ENCODE results near the gene EFTUD2. TPM values are rescaled to one million over a fixed set of nuclear protein-coding genes. Genes with fewer than 3 reads are reported as not detected.
A peak's percentile ranks its signal among the peaks of the same experiment; 100 is the strongest.

Gene EFTUD2
- total and polyA plus RNA-seq, 9 of the 15 experiments (the other 6 are each of a cell fraction or from before 2014, with no cell fraction given): 65.8 to 362 (median 218) TPM

DNA sequence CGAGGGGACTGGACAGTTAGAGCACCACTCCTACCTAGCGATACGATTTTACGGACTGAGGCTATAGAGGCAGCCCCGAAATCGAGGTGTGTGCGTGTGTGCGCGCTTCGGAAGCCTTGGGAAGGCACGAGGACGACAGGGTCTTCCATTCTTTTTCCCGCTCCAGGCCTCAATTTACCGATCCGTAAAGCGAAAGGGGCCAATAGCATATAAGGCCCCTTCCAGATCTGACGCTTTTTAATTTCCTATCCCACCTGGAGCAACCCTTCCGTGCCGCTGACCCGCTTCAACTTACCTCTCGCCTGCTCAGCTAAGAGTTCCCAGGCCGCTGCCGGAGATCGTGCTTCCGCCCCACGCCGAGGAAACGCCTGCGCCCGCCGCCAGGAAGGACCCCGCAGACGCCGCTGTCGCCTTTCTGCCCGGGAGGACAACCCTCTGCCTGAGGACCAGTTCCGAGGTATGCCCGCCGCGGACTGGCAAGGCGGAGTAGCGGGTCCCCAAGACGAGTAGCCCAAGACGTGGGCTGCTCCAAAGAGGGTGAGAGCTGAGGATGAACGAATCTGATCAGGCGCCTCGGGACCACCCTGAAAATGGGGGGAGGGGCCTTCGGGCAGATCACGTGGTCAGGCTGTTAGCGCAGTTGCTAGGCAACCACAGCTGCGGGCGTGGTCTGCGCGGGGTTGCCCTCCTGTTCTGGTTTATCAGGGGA lies at the start of gene EFTUD2 (continued):
- TF ChIP-seq, protein P1, sequence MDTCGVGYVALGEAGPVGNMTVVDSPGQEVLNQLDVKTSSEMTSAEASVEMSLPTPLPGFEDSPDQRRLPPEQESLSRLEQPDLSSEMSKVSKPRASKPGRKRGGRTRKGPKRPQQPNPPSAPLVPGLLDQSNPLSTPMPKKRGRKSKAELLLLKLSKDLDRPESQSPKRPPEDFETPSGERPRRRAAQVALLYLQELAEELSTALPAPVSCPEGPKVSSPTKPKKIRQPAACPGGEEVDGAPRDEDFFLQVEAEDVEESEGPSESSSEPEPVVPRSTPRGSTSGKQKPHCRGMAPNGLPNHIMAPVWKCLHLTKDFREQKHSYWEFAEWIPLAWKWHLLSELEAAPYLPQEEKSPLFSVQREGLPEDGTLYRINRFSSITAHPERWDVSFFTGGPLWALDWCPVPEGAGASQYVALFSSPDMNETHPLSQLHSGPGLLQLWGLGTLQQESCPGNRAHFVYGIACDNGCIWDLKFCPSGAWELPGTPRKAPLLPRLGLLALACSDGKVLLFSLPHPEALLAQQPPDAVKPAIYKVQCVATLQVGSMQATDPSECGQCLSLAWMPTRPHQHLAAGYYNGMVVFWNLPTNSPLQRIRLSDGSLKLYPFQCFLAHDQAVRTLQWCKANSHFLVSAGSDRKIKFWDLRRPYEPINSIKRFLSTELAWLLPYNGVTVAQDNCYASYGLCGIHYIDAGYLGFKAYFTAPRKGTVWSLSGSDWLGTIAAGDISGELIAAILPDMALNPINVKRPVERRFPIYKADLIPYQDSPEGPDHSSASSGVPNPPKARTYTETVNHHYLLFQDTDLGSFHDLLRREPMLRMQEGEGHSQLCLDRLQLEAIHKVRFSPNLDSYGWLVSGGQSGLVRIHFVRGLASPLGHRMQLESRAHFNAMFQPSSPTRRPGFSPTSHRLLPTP (IDR thresholded peaks at IDR 0.05; ENCODE audit: borderline replicate concordance, extremely low read depth, insufficient read length): no peak
- TF ChIP-seq TCF7L2 (IDR thresholded peaks at IDR 0.05; ENCODE audit: low read depth, low read length) (no peak), HEY1 (CRISPR knock-in tag; IDR thresholded peaks at IDR 0.05; ENCODE audit: borderline replicate concordance) (no peak), KAT7 (CRISPR knock-in tag; IDR thresholded peaks at IDR 0.05; ENCODE audit: borderline replicate concordance) (no peak; the same call in 1 of the 2 replicates), CLOCK (CRISPR knock-in tag; IDR thresholded peaks at IDR 0.05; ENCODE audit: borderline replicate concordance) (no peak), MBD2 (IDR thresholded peaks at IDR 0.05; ENCODE audit: borderline replicate concordance, low read depth) (peak; percentile 68; the same call in 1 of the 2 replicates), JUN (IDR thresholded peaks at IDR 0.05; ENCODE audit: borderline replicate concordance, low read depth, low read length) (peak; percentile 75; the same call in 1 of the 2 replicates), JUN (CRISPR knock-in tag; IDR thresholded peaks at IDR 0.05; ENCODE audit: borderline replicate concordance) (no peak; the same call in 1 of the 2 replicates), BCLAF1 (IDR thresholded peaks at IDR 0.05; ENCODE audit: borderline replicate concordance in 1 of 2, control insufficient read depth in 1 of 2, low read depth in 2 of 2, low read length in 1 of 2) (peak in 1 of 2 experiments; percentile 72; a peak in 2 of 4 replicates), HDAC6 (IDR thresholded peaks at IDR 0.05; ENCODE audit: low read depth, low read length) (no peak), CBX2 (IDR thresholded peaks at IDR 0.05; ENCODE audit: insufficient read depth, low read length, poor library complexity, severe bottlenecking) (no peak), PHB2 (IDR thresholded peaks at IDR 0.05; ENCODE audit: low read depth) (peak; percentile 8; the same call in 1 of the 2 replicates), NFIX (CRISPR knock-in tag; IDR thresholded peaks at IDR 0.05; ENCODE audit: low read depth) (no peak), HNRNPUL1 (IDR thresholded peaks at IDR 0.05; ENCODE audit: low read length) (no peak), ZNF766 (CRISPR knock-in tag; conservative IDR thresholded peaks at IDR 0.05) (no peak)
- TF ChIP-seq, protein P2, sequence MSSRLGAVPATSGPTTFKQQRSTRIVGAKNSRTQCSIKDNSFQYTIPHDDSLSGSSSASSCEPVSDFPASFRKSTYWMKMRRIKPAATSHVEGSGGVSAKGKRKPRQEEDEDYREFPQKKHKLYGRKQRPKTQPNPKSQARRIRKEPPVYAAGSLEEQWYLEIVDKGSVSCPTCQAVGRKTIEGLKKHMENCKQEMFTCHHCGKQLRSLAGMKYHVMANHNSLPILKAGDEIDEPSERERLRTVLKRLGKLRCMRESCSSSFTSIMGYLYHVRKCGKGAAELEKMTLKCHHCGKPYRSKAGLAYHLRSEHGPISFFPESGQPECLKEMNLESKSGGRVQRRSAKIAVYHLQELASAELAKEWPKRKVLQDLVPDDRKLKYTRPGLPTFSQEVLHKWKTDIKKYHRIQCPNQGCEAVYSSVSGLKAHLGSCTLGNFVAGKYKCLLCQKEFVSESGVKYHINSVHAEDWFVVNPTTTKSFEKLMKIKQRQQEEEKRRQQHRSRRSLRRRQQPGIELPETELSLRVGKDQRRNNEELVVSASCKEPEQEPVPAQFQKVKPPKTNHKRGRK (tag; IDR thresholded peaks at IDR 0.05): no peak

All from K562 (cell line).